HFFc6 (cell line): ENCODE data around the gene MAP3K20. TPM values are rescaled to one million over a fixed set of nuclear protein-coding genes. Genes with fewer than 3 reads are reported as not detected.

ENCODE experiments used
- DNase-seq: peaks from one replicate; pipeline ENCODE4 v3.0.0-alpha.2; 2018
- H3K27ac Mint-ChIP-seq: 2 replicates; pipeline ENCODE4 v1.8.0; 2020; ENCODE audit warnings: mild to moderate bottlenecking, mixed read lengths
- H3K27me3 Mint-ChIP-seq: 2 replicates; pipeline ENCODE4 v1.8.0; 2021; ENCODE audit warnings: mild to moderate bottlenecking, moderate library complexity, mixed read lengths; ENCODE audit not compliant: insufficient read depth
- H3K36me3 Mint-ChIP-seq: 2 replicates; pipeline ENCODE4 v1.8.0; 2021; ENCODE audit warnings: low read depth, mixed read lengths
- H3K4me1 Mint-ChIP-seq: 2 replicates; pipeline ENCODE4 v1.8.0; 2020; ENCODE audit warnings: low read depth, mixed read lengths
- H3K4me3 Mint-ChIP-seq: 2 replicates; pipeline ENCODE4 v1.8.0; 2020; ENCODE audit warnings: mild to moderate bottlenecking, moderate library complexity, mixed read lengths
- H3K9me3 Mint-ChIP-seq: 2 replicates; pipeline ENCODE4 v1.8.0; 2020; ENCODE audit warnings: mild to moderate bottlenecking, mixed read lengths
- CTCF ChIP-seq: fragments of 200-600 bp; sonication (generic); IDR thresholded peaks from 2 replicates; pipeline ENCODE4 v1.5.0; 2021; ENCODE audit warnings: antibody characterized with exemption, mild to moderate bottlenecking
- total RNA-seq, 6 experiments: library from RNA; stranded (reverse); fragmentation: NEBNext Ultra II Directional; extraction: Animal tissue kit (Norgen Biotek cat#: 25700); gene quantifications; 2 replicates in 1 of 6; 3 replicates in 5 of 6; pipeline ENCODE4 v1.2.3, GENCODE V29; 2021

MAP3K20 gene
- total RNA-seq, 6 experiments from 2014 or later = 126 to 150 (median 134) TPM

DNA sequence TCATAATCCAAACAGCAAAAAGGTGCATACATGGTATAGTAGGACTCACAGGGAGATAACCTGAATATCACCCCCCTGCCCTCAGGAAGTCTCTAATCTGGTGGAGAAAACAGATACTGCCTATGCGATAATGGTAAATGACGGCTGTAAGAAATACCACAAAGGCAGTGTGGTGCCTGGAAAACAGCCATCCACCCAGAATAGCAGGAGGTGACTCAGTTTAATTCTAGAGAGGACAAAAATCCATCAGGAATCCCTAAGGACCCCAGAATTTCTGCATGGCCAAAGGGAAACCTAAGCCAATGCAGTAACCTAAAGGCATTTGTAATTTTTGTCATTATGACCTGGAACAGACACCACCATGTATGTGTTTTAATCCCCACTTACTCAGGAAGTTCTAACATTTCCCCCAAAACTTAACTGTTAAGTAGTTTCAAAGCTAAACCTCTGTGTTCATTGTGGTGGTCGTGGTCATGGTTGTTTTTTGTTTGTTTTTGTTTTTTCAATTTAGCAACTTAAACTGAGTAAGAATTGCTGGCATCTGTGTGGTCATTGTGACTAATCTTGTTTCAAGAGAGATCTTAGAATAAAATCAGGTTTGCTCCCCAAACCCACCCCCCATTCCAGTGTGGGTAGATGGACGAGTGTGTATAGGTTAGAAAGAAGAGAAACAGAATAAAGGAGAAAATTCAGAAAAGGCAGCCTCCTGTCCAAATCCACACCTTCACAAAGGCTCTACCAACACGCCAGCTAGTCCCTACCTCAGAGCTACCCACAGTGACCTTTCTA, 157.5 kb downstream of the MAP3K20 start:
- Mint-ChIP-seq H3K36me3 (peaks cover 17% of the 10 kb centered on the region), H3K4me3 (no peak overlapping the region), H3K27me3 (no peaks in the 10 kb centered on the region), H3K4me1 (no peaks in the 10 kb centered on the region), H3K9me3 (no peaks in the 10 kb centered on the region), H3K27ac (peak overlapping the region; percentile 27; the same call in 1 of the 2 replicates)
- no peak for TF ChIP-seq CTCF
- DNase-seq = peak; percentile 7

- no peak for TF ChIP-seq CTCF
- no peak overlapping the region for H3K27ac Mint-ChIP-seq
- H3K27me3 Mint-ChIP-seq = no peaks in the 10 kb centered on the region
- H3K4me3 Mint-ChIP-seq = no peak overlapping the region
- no peaks in the 10 kb centered on the region for H3K4me1 Mint-ChIP-seq
- H3K9me3 Mint-ChIP-seq = no peaks in the 10 kb centered on the region
- no peak for DNase-seq
- H3K36me3 Mint-ChIP-seq = peaks cover 12% of the 10 kb centered on the region
Observed at GRCh38 chr2:173235947-173236803, 160.5 kb downstream of the MAP3K20 start.

- Mint-ChIP-seq H3K4me1 (no peaks in the 10 kb centered on the region), H3K4me3 (no peak overlapping the region), H3K36me3 (peaks cover 19% of the 10 kb centered on the region), H3K27me3 (no peaks in the 10 kb centered on the region), H3K27ac (no peak overlapping the region), H3K9me3 (no peaks in the 10 kb centered on the region)
- TF ChIP-seq CTCF = no peak
- no peak for DNase-seq
Observed at GRCh38 chr2:173238385-173238784, 162.7 kb downstream of the MAP3K20 start.

- no peak overlapping the region for H3K27ac Mint-ChIP-seq
Observed at GRCh38 chr2:173238831-173239230, 163.2 kb downstream of the MAP3K20 start.

More at GRCh38 chr2:173238831-173239230, 163.2 kb downstream of the MAP3K20 start:
- Mint-ChIP-seq H3K36me3 (peaks cover 17% of the 10 kb centered on the region; the same call in 1 of the 2 replicates), H3K27me3 (peaks cover 4% of the 10 kb centered on the region; the same call in 1 of the 2 replicates), H3K9me3 (no peaks in the 10 kb centered on the region), H3K4me1 (no peaks in the 10 kb centered on the region), H3K4me3 (no peak overlapping the region)
- TF ChIP-seq CTCF = no peak
- DNase-seq = no peak
